ENCODE results near the gene CLDN10.

DNA sequence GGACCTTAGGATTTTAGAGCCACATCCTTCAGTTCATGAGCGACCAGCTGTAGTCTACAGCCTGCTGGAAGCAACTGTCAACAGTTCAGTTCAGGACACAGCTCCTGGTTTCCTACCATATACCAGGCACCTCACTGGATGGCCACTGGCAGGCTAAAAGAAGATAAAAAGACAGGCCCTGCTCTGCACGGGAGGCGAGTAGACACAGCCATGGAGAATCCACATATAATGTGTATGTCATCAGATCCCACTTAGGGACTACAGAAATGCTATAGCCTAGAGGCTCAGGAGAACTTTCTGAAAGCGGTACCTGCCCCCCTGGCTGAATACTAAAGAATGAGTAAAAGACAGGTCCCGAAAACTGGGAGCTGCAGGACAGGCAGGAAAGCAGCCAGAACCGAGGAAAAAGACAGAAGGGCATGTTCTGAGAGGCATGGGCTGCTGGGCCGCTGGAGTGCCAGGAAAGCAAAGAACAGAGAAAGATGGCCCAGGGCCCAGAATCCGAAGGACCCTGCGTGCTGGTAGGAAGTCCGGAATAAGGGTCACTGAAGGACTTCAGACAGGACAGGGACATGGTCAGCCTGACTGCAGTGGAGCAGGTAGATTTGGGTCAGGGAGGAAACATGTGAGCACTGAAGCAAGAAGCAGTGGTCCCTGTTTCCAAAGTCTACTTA, 68.4 kb downstream of the CLDN10 start:
- TF ChIP-seq, protein P1, sequence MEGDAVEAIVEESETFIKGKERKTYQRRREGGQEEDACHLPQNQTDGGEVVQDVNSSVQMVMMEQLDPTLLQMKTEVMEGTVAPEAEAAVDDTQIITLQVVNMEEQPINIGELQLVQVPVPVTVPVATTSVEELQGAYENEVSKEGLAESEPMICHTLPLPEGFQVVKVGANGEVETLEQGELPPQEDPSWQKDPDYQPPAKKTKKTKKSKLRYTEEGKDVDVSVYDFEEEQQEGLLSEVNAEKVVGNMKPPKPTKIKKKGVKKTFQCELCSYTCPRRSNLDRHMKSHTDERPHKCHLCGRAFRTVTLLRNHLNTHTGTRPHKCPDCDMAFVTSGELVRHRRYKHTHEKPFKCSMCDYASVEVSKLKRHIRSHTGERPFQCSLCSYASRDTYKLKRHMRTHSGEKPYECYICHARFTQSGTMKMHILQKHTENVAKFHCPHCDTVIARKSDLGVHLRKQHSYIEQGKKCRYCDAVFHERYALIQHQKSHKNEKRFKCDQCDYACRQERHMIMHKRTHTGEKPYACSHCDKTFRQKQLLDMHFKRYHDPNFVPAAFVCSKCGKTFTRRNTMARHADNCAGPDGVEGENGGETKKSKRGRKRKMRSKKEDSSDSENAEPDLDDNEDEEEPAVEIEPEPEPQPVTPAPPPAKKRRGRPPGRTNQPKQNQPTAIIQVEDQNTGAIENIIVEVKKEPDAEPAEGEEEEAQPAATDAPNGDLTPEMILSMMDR (IDR thresholded peaks at IDR 0.05; ENCODE audit: insufficient read depth, low read depth, low read length) = no peak
- no peak for TF ChIP-seq EZH2 (IDR thresholded peaks at IDR 0.05; ENCODE audit: insufficient read depth, low read length)

Measured in astrocyte (in vitro differentiated cells and primary cell).